Gastrocnemius medialis (tissue), 4 donors: ENCODE measurements around the gene SAMD4B.

Experiments
- POLR2A ChIP-seq, 2 donors: fragments of 450-650 bp; IDR thresholded peaks; one replicate each; pipeline ENCODE4 v1.6.1; 2017; ENCODE audit warnings: antibody characterized with exemption in 2 of 2, mild to moderate bottlenecking in 2 of 2, moderate library complexity in 2 of 2
- TF ChIP-seq, protein P1 (sequence below), 5 experiments: fragments of 450-650 bp in 3 of 5; fragments of 200-600 bp in 2 of 5; sonication (generic) in 2 of 5; IDR thresholded peaks in 4 of 5; conservative IDR thresholded peaks in 1 of 5; 1 replicate in 4 of 5; 2 replicates in 1 of 5; pipeline ENCODE4 v1.5.1; 2016 to 2019; ENCODE audit warnings: antibody characterized with exemption in 5 of 5, mild to moderate bottlenecking in 3 of 5, moderate library complexity in 3 of 5

GRCh38 chr19:39412867-39413271, 70.6 kb downstream of the SAMD4B start:
- TF ChIP-seq, protein P1, sequence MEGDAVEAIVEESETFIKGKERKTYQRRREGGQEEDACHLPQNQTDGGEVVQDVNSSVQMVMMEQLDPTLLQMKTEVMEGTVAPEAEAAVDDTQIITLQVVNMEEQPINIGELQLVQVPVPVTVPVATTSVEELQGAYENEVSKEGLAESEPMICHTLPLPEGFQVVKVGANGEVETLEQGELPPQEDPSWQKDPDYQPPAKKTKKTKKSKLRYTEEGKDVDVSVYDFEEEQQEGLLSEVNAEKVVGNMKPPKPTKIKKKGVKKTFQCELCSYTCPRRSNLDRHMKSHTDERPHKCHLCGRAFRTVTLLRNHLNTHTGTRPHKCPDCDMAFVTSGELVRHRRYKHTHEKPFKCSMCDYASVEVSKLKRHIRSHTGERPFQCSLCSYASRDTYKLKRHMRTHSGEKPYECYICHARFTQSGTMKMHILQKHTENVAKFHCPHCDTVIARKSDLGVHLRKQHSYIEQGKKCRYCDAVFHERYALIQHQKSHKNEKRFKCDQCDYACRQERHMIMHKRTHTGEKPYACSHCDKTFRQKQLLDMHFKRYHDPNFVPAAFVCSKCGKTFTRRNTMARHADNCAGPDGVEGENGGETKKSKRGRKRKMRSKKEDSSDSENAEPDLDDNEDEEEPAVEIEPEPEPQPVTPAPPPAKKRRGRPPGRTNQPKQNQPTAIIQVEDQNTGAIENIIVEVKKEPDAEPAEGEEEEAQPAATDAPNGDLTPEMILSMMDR (IDR thresholded peaks at IDR 0.05 in 4 of 5, conservative IDR thresholded peaks at IDR 0.05 in 1 of 5), result peak in 4 of 5 experiments; percentile 4 to 33 (median 14)
- TF ChIP-seq POLR2A (IDR thresholded peaks at IDR 0.05), result no peak
